HG02981 (cell line): ENCODE data around the gene ATRN.
"Not testable (repeated sequence)": the region's sequence is repeated elsewhere in the genome, so short reads cannot be mapped to it uniquely, and the experiment has no call there.

Experiments
- ATAC-seq: cut with Tn5 transposase; IDR thresholded peaks from one replicate; pipeline ENCODE4 v1.9.1; 2021; ENCODE audit warnings: mild to moderate bottlenecking, moderate library complexity; ENCODE audit not compliant: unreplicated experiment

ATRN gene

DNA sequence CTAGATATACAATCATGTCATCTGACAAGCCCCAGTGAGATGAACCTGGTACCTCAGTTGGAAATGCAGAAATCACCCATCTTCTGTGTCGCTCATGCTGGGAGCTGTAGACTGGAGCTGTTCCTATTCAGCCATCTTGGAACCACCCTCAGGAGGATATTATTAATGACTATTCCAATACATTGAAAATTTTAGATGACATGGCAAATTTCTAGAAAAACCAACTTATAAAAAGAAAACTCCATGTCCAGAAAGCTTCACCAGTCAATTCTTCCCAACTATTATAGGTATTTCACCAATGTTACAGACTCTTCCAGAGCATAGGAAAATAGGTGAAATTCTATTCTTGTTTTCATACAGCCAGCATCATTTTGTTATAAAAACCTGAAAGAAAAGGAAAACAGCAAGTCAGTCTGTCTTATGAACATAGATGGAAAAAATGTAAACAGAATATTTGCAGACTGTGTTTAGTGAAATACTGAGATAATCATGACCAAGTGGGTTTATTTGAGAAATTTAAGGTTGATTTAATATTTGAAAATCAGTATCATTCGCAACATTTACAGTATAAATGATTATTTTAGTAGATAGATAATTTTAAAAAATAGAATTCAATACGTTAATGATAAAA is 43.3 kb downstream of the ATRN start:
- no peak for ATAC-seq

DNA sequence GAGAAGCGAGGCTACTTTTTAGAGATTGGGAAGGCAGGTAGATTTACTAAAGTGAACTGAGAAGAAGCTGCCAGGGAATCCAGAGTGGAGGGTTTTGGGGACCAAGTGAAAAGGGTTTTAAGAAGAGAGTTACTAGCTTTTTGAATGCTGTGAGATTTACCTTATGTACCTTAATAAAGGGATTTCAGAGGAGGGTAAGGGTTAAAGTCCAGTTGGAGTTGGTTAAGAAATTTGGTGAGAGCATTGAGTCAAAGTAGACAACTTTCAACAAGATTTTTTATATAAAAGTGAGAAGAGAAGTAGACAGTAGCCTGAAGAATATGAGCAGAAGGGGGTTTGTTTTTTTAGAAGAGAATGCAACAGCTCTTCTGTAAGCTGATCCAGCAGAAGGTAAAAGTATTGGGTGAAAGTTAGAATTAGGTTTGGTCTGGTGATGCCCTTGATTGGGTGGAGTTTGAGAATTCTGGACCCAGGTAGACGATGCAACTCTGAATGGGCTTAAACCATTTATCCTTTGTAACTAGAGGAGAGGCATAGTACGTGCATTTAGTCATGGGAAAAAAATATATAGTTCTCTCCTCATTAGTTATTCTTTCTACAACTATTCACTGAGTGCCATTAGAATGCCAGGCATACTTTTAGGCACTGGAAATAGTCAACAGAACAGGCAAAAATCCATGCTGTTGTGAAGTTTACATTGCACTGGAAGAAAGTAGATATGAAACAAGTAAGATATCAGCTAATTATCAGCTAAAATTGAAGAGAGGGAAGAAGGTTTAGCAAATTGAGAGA is 44.8 kb downstream of the ATRN start:
- ATAC-seq: no peak

DNA sequence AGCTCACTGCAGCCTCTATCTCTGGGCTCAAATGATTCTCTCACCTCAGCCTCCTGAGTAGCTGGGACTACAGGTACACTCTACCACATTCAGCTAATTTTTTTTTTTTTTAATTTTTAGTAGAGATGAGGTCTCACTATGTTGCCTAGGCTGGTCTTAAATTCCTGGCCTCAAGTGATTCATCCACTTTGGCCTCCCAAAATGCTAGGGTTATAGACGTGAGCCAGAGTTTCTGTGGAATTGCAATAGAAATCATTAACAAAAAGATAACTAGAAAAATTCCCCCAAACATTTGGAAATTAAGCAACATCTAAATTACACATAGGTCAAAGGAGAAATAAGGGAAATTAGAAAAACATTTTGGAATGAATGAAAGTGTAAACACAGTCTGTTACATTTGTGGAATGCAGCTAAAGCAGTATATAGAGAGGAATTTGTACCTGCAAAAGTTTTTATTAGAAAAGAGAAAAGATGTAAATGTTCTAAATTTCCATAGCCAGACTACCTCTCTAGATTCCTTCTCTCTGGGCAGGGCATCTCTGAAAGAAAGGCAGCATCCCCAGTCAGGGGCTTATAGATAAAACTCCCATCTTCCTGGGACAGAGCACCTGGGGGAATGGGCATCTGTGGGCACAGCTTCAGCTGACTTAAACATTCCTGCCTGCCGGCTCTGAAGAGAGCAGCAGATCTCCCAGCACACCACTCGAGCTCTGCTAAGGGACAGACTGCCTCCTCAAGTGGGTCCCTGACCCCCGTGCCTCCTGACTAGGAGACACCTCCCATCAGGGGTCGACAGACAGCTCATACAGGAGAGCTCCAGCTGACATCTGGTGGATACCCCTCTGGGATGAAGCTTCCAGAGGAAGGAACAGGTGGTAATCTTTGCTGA is 51.3 kb downstream of the ATRN start:
- ATAC-seq: no peak

DNA sequence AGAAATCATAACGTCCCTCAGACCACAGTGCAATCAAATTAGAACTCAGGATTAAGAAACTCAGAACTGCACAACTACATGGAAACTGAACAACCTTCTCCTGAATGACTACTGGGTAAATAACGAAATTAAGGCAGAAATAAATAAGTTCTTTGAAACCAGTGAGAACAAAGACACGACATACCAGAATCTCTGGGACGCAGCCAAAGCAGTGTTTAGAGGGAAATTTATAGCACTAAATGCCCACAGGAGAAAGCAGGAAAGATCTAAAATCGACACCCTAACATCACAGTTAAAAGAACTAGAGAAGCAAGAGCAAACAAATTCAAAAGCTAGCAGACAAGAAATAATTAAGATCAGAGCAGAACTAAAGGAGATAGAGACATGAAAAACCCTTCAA is 53.9 kb downstream of the ATRN start:
- ATAC-seq: not testable (repeated sequence)

DNA sequence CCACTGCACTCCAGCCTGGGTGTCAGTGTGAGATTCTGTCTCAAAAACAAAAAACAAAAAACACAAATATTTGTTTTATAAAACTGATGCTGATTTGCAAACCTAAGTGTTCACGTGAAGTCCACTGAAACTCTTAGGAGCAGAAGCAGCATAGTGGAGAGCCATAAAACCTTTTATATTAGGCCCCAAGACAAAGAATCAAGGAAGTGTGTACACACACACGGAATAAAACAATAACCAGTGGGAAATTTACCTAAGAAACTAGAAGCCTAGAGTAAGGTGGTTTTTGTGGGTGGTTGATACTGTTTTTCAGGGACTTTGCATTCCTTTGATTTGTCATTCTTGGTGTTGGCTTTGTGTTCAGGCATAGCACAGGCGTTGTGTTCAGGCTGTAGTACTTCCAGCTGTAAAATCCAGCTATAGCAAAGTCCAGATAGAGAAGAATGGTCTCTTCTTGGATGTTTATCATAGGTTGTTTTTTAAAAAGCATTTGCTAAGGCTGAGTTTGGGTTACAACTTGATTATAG is 61.3 kb downstream of the ATRN start:
- ATAC-seq: no peak

DNA sequence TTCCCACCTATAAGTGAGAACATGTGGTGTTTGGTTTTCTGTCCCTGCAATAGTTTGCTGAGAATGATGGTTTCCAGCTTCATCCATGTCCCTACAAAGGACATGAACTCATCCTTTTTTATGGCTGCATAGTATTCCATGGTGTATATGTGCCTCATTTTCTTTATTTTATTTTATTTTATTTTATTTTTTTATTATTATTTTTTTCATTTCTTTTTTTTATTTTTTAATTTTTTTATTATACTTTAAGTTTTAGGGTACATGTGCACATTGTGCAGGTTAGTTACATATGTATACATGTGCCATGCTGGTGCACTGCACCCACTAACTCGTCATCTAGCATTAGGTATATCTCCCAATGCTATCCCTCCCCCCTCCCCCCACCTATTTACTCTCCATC is 66.9 kb downstream of the ATRN start:
- not testable (repeated sequence) for ATAC-seq

DNA sequence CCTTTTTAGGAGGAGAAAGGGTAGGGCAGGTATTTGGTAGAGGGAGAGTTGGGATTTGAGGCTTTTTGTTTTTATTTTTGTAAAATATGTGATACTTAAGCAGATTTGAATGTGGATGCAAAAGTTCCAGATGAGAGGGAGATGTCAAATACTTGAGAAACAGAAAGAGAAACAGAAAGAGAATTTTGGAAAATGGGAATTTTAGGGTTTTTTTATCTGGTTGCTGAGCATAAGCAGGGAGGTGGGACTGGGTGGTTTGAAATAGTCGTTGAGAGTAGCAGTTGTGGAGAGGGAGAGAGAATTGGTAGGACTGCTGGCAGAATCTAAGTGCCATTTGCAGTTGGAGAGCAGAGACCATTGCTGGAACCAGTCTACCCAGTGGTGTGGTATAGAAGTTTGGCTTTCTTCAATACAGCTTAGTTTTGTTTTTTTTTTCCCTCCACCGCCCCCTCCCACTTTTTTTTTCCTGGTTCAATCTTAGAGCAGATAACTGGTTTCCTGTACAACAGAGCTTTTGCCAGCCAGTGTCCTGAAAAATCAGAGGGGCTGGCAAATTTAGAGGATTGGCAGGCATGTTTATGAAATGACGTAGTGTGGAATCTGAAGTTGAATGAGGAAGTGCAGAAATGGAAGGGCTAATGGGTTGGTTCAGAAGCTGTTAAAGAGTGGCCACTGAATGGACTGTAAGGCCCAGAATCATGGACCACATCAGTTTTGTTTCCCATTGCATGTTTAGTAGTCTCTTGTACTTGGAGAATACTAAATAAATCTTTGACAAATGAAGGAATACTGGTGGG is 68.7 kb downstream of the ATRN start:
- no peak for ATAC-seq

DNA sequence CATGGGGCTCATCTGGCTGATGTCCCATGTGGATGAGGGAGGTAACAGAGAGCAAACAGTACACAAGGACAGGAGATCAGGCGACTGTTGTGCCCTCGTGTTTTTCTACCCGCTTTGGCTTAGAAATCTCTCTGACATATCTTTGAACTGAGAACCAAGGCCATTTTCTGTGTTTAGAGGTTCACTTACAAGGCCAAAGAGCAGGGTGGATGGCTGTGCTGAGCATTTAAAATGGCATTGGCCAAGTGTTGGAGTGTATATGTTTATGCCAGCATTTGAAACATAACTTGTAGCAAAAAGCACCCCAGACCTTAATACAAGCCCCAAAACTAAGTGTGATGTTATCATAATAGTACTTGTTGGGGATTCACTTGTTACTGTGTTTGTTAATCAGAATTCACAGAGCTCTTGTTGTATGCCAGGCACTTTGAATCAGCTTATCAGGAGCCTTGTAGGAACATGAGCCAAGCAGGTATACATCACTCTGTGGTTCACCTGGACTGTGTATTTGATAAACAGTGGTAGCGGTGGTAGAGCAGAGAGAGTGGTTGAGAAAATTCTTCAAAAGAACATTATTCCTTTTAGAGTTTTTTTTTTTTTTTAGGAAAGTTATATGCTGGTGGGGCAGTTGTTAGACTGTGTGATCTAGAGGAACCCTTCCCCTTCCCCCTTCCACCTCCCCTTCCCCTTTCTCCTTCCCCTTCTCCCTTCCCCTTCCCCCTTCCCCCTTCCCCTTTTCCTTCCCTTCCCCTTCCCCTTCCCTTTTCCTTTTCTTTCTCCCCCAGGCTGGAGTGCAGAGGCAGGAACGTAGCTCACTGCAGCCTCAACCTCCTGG is 71.3 kb downstream of the ATRN start:
- no peak for ATAC-seq

DNA sequence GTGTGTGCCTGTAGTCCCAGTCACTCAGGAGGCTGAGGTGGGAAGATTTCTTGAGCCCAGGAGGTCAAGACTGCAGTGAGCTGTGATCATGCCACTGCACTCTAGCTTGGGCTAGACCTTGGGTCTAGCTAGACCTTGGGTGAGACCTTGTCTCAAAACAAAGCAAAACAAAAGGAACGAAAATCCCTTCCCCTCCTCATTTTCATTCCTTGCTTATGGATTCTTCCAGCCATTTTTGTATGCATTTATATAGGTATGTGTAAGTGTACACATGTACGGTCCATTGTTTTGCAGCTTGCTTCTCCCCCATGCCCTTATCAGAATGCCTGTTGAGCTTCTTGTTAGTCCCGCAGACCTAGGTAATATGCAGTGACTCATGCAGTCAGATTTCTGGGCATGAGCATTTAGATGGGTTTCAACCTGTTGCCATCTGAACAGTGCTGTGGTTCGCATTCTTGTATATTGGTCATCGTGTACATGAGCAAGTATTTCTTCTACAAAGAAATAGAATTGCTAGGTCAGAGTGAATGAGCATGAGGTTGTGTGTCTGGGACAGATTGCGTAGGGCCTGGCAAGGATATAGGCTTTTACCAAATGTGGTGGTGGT is 73.2 kb downstream of the ATRN start:
- ATAC-seq: no peak

DNA sequence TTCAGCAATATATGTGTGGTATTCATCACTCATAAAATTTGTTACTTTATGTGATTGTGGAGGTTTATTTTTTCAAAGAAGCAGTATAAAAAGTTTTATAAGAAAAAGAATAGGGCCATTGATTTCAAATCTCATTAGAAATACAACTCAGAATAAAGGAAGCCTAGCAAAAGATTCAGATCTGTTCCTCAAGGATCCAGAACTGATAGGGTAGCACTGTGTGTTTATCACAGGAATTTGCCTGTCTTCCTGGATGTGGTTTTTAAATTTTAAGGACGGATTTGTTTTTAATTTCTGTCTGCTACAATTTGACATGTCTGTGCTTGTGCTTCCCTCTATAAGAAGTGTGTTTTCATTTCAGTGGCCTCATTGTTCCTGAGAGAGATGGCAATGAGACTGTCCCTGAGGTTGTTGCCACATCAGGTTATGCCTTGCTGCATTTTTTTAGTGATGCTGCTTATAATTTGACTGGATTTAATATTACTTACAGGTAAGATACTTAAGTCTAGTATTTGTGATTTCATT is 74.6 kb downstream of the ATRN start:
- ATAC-seq: no peak

DNA sequence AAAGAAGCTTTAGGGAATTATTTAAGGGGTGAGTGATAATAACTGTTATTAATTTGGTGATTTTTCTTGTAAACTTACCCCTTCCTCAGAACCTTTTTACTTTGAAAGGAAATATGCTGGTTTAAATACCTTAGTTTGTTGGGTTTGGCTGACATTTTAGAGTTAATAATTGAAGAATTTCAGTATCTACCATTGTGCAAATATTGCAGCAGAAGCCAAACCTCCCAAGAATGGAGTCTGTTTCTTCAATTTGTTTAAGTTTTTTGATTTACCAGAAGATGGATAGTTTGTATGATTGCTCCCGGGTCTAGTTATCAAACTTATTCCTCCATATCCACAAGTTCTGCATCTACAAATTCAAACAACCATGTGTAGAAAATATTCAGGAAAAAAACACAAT is 77.1 kb downstream of the ATRN start:
- ATAC-seq: no peak

DNA sequence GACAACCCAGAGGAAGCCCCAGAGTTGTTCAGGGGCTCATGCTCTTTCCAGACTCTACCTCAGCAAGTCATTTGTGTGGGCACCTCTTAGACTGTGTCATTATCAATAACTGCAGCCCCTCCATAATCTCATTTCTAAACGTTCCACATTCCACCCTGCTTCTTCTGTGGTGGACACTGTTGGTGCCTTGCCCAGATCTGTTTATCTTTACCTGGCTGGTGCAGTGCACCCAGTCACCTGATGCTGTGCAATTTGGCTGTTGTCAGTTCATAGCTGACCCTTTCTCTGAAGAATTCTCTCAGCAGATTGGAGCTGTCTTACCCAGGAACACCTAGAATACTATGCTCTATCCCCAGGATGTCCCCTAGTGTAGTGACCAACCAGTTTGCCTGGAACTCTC is 80.0 kb downstream of the ATRN start:
- no peak for ATAC-seq

DNA sequence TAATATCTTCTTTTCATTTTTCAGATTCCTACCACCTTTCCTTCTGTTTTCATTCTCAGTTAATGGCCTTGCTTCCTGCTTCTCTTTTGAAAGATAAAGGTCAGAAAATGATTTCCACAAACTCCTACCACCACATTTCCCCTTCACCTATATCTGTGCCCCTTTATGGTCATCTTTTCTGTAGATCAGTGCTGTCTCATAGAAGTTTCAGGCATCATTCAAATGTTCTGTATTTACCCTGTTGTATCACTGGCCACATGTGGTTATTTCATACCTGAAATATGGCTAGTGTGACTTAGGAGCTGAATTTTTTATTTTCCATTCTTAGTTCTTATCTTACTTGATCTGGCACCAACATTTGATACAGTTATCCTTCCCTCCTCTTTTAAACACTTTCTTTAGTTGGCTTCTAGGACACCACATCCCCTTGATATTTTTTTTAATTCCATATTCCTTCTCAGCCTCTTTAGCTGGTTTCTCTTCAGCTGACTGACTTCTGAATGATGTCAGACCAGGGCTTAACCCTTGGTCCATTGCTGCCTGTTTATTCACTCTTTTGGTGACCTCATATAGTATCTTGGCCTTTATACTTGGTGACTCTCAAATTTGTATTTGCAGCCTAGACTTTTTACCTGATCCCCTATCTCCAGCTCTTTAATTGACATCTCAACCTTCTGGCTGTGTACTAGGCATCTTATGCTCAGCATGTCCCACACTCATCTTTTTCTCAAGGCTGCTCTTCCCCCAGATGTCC is 81.0 kb downstream of the ATRN start:
- ATAC-seq: no peak

DNA sequence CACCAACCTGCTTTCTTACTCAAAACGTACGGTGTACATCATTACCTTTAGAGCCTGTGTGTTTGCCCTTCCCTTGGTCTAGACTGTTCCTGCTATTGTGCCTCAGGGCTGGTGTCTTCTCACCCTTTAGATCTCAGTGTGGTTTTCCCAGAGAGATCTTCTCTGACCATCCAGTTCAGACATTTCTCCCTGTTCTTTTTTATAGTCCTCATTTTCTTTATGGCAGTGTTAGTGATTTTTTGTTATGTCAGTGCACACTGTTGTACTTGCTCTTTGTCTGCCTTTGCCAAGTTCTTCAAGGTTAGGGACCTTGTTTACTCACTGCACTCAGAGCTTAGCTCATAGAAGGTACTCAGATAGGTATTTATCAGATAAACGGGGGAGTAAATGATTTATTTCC is 82.8 kb downstream of the ATRN start:
- ATAC-seq: no peak

DNA sequence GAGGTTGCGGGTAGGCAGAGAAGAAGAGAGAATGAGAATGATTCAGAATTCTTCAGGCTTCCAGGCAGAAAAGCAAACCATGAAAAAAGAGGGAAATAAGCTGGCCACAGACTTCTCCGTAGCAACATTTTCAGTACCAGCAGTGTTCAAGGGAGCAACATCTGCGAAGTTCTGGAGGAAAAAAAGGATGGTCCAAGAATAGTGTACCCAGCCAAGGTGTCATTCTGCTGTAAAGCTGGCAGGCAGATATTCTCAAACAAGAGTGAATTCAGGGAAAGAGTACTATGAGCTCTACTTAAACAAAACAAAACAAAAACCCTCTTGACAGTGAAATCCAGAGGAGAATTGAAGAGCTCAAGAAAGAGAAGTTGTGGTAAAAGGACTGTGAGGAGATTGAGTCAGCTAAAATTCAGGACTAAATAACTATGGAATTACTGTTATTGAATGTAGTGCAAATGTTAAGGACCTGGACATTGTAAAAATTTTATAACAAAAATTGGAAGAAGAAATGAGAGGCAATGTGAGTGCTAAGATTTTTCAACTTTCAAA is 86.5 kb downstream of the ATRN start:
- no peak for ATAC-seq

DNA sequence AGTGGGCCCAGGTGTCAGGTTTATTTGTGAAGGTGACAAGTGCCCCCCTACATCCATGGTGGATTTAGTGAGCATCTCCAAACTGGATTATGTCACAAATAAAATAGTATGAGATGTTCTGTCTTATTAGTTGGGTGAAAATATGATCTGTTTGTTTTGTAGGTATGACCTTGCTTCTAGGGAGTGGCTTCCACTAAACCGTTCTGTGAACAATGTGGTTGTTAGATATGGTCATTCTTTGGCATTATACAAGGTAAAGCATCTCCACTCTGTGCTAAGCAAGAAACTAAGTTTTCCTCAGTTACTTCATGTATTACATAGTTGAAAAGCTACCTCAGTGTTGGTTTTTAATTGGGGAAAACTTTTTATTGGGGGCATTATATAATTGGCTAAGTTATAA is 88.4 kb downstream of the ATRN start:
- ATAC-seq: no peak

DNA sequence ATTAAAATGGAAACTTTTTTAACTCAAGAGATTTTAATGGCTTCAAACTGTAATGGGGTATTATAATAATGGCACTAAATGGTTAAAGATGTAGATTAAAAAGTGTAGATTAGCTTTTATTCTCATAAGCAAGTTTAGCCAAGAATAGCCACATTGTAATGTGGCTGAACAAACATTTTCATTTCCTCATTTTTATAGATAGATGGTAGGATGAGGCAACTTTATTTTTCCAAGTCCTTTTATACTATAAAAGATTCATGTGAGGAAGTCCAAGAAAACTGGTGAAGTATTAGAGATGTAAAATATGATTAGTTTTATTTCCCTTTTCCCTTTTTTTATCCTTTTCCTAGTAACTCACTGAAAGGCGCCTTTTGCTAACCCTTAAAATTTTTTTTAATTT is 88.8 kb downstream of the ATRN start:
- ATAC-seq: no peak

DNA sequence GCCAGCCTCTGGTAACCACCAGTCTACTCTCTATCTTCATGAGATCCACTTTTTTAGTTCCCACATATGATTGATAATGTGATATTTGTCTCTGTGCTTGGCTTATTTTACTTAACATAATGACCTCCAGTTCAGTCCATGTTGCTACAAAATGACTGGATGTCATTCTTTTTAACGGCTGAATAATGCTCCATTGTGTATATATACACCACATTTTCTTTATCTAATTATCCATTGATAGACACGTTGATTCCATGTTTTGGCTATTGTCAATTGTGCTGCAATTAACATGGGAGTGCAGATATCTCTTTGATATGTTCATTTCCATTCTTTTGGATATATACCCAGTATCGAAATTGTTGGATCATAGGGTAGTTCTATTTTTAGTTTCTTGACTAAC is 89.3 kb downstream of the ATRN start:
- no peak for ATAC-seq
